Heart left ventricle (tissue), 13 donors: ENCODE results near the gene NRM.
A peak's percentile ranks its signal among the peaks of the same experiment; 100 is the strongest.

ENCODE experiments used
- POLR2A ChIP-seq, 2 donors: fragments of 450-650 bp; IDR thresholded peaks; one replicate each; pipeline ENCODE4 v1.6.1; 2017; ENCODE audit warnings: antibody characterized with exemption in 2 of 2, mild to moderate bottlenecking in 2 of 2, moderate library complexity in 2 of 2
- TF ChIP-seq, protein P1 (sequence below), 12 donors: fragments of 200-600 bp; sonication (generic) in 4 of 12; IDR thresholded peaks; one replicate each; pipeline versions ENCODE4 v1.5.0 to v1.8.0; 2018 to 2022; ENCODE audit warnings: antibody characterized with exemption in 12 of 12, mild to moderate bottlenecking in 5 of 12
- donor health status: ischemic (EF 13 %, LVEDD 7.1; RV severe dilation, severe dysfunction).
- donor health status: DM: no; HTN: yes; CAD: no.
- donor health status: DM: no; HTN: no; CAD: no.
- donor health status: ischemic (EF 25% LVEDD 6.9; RV normal size, moderate dysfunction).
- donor health status: ischemic (EF 25% LVEDD 5.7; RV mildly dilated, moderate dysfunction).
- donor health status: ischemic (EF 35%, LVEDD 5.7; RV mildly dilated, moderate dysfunction).
- donor health status: nonischemic (EF 11% LVEDD 7.7; RV severe dilation, severe dysfunction).
- donor health status: DM: yes; HTN: yes; CAD: no.
- donor health status: PGD.
- donor health status: ischemic (EF 29% LVEDD 5.4; RV normal size, mild dysfunction).
- donor health status: nonischemic (EF 23%, LVEDD 6.1; RV moderate dilation, normal function).

- TF ChIP-seq, protein P1, sequence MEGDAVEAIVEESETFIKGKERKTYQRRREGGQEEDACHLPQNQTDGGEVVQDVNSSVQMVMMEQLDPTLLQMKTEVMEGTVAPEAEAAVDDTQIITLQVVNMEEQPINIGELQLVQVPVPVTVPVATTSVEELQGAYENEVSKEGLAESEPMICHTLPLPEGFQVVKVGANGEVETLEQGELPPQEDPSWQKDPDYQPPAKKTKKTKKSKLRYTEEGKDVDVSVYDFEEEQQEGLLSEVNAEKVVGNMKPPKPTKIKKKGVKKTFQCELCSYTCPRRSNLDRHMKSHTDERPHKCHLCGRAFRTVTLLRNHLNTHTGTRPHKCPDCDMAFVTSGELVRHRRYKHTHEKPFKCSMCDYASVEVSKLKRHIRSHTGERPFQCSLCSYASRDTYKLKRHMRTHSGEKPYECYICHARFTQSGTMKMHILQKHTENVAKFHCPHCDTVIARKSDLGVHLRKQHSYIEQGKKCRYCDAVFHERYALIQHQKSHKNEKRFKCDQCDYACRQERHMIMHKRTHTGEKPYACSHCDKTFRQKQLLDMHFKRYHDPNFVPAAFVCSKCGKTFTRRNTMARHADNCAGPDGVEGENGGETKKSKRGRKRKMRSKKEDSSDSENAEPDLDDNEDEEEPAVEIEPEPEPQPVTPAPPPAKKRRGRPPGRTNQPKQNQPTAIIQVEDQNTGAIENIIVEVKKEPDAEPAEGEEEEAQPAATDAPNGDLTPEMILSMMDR (IDR thresholded peaks at IDR 0.05) = no peak
- peak in 1 of 2 donors; percentile 35 for TF ChIP-seq POLR2A (IDR thresholded peaks at IDR 0.05)
Observed at GRCh38 chr6:30686009-30686907, 4.5 kb downstream of the NRM start, which contains the start of gene PPP1R18.
